ENCODE results near the gene KIF1C.

The KIF1C gene

GRCh38 chr17:4974115-4974670 is 23.6 kb upstream of the KIF1C start:
- Histone ChIP-seq H3K4me3 (no peak overlapping the region), H3K27ac (peak overlapping the region; percentile 47 to 50)
- TF ChIP-seq, protein P1, sequence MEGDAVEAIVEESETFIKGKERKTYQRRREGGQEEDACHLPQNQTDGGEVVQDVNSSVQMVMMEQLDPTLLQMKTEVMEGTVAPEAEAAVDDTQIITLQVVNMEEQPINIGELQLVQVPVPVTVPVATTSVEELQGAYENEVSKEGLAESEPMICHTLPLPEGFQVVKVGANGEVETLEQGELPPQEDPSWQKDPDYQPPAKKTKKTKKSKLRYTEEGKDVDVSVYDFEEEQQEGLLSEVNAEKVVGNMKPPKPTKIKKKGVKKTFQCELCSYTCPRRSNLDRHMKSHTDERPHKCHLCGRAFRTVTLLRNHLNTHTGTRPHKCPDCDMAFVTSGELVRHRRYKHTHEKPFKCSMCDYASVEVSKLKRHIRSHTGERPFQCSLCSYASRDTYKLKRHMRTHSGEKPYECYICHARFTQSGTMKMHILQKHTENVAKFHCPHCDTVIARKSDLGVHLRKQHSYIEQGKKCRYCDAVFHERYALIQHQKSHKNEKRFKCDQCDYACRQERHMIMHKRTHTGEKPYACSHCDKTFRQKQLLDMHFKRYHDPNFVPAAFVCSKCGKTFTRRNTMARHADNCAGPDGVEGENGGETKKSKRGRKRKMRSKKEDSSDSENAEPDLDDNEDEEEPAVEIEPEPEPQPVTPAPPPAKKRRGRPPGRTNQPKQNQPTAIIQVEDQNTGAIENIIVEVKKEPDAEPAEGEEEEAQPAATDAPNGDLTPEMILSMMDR (IDR thresholded peaks at IDR 0.05), result no peak
- DNase-seq (ENCODE audit: low spot score), result no peak

- Histone ChIP-seq H3K27ac (no peak overlapping the region), H3K4me3 (no peak overlapping the region)
- DNase-seq (ENCODE audit: low spot score), result no peak
- TF ChIP-seq, protein P1 (IDR thresholded peaks at IDR 0.05), result no peak
Observed at GRCh38 chr17:4978726-4979125, 19.0 kb upstream of the KIF1C start.

DNA sequence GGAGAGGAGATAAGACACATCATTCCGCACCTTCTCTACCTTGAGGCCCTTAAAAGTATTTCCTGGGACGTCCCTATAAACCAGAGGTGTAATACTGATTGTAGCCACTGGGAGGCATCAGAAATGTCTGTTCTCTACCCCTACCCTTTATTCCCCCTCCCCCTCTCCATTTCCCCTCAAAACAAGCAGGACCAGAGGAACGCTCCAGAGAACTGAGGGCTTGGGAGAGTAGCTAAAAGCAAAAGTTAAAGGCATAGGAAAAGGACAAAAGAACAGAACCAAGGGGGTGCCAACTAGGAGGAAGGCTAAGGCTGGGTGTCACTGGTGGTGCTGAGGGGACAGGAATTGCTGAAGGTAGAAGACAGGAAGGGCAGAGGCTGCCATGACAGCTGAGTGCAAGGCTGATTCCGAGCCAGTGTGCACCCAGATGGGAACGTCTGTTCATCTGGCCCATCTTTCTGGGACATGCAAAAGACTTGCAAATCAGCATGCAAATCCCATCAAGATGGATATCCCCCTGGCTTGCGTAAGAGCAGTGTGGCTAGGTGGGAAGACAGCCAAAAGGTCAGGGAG is 17.0 kb upstream of the KIF1C start:
- no peak for DNase-seq (ENCODE audit: low spot score)
- H3K4me3 ChIP-seq, result no peak overlapping the region
- no peak overlapping the region for H3K27ac ChIP-seq
- TF ChIP-seq, protein P1 (IDR thresholded peaks at IDR 0.05), result peak; percentile 66

- TF ChIP-seq, protein P1 (IDR thresholded peaks at IDR 0.05), result no peak
- H3K27ac ChIP-seq, result no peak overlapping the region
- no peak overlapping the region for H3K4me3 ChIP-seq
- DNase-seq (ENCODE audit: low spot score), result no peak
Observed at GRCh38 chr17:4982305-4982704, 15.4 kb upstream of the KIF1C start.

DNA sequence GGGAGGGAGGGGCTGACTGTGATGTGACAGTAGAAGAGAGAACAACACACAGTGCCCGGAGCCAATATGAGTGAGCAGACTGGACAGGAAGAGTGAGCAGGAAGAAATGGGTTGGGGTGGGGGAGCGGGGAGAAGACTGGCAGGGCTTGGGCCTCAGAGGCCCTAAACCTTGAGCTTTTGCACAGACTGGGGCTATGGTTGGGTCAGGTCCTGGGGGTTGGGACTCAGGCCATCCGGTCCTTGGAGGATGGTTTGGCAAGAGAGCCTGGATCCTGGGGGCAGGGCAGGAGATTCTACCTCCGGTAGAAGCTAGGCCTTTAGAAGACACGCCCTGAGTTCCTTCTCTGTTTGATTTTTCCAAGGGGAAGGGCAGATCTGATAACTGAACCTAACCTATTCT is 11.3 kb upstream of the KIF1C start:
- TF ChIP-seq, protein P1 (IDR thresholded peaks at IDR 0.05), result no peak
- no peak for DNase-seq (ENCODE audit: low spot score)
- Histone ChIP-seq H3K4me3 (peak overlapping the region; percentile 99), H3K27ac (peak overlapping the region; percentile 86 to 98)

GRCh38 chr17:4986951-4987766 is 10.6 kb upstream of the KIF1C start, which contains the start of gene CAMTA2:
TSS of gene CAMTA2 (minus strand) at chr17:4987675. CDS start at chr17:4986222, 1,453 bp downstream.
- TF ChIP-seq, protein P1 (IDR thresholded peaks at IDR 0.05), result peak; percentile 88
- Histone ChIP-seq H3K4me3 (peak within 1 kb of the TSS; percentile 99), H3K27ac (peak within 1 kb of the TSS; percentile 86 to 98)
- peak; percentile 94 for DNase-seq (ENCODE audit: low spot score)
